SJSA1 (cell line): ENCODE measurements around the gene UBR7. TPM values are rescaled to one million over a fixed set of nuclear protein-coding genes. Genes with fewer than 3 reads are reported as not detected.
"Not testable (repeated sequence)": the region's sequence is repeated elsewhere in the genome, so short reads cannot be mapped to it uniquely, and the experiment has no call there.

Experiments
- DNase-seq, 2 experiments: peaks; one replicate each; pipeline ENCODE4 v3.0.0-alpha.2; 2015 to 2020; ENCODE audit warnings: low spot score in 2 of 2, low read depth in 1 of 2
- H3K27ac ChIP-seq: fragments of 250-450 bp; sonication (Bioruptor Pico); 2 replicates; pipeline ENCODE4 v1.5.1; 2020; ENCODE audit warnings: mild to moderate bottlenecking, moderate library complexity
- H3K27me3 ChIP-seq: fragments of 250-450 bp; sonication (Bioruptor Pico); replicated peaks from 2 replicates; pipeline ENCODE4 v1.5.1; 2020; ENCODE audit warnings: mild to moderate bottlenecking, moderate library complexity
- H3K36me3 ChIP-seq: fragments of 250-450 bp; sonication (Bioruptor Pico); 2 replicates; pipeline ENCODE4 v1.5.1; 2020; ENCODE audit warnings: mild to moderate bottlenecking
- H3K4me1 ChIP-seq: fragments of 250-450 bp; sonication (Bioruptor Pico); replicated peaks from 2 replicates; pipeline ENCODE4 v1.6.1; 2021; ENCODE audit warnings: mild to moderate bottlenecking
- H3K4me3 ChIP-seq: fragments of 250-450 bp; sonication (Bioruptor Pico); 2 replicates; pipeline ENCODE4 v1.5.1; 2020; ENCODE audit warnings: mild to moderate bottlenecking
- H3K9me3 ChIP-seq: fragments of 250-450 bp; sonication (Bioruptor Pico); replicated peaks from 2 replicates; pipeline ENCODE4 v1.5.1; 2020; ENCODE audit warnings: mild to moderate bottlenecking
- total RNA-seq: library from RNA; depleted of rRNA; stranded (reverse); fragments of >200 nt; shearing (Covaris generic); gene quantifications from 2 replicates; pipeline ENCODE4 v1.2.3, GENCODE V29; 2014

The UBR7 gene
- total RNA-seq, 1 experiment from 2014 or later: 64.1 TPM

DNA sequence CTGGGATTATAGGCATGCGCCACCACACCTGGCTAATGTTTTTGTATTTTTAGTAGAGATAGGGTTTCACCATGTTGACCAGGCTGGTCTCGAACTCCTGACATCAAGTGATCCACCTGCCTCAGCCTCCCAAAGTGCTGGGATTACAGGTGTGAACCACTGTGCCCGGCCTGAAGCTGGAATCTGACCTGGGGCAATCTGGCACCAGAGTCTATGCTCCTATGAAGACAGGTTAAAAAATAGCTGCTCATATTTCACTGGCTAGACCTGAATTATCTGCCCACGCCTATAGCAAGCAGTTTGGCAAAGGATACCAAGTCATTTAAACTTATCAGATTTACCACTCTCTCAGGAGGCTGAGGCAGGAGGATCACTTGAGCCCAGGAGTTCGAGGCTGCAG is 32.3 kb upstream of the UBR7 start:
- H3K27me3 ChIP-seq, H3K36me3 ChIP-seq: not testable (repeated sequence)

DNA sequence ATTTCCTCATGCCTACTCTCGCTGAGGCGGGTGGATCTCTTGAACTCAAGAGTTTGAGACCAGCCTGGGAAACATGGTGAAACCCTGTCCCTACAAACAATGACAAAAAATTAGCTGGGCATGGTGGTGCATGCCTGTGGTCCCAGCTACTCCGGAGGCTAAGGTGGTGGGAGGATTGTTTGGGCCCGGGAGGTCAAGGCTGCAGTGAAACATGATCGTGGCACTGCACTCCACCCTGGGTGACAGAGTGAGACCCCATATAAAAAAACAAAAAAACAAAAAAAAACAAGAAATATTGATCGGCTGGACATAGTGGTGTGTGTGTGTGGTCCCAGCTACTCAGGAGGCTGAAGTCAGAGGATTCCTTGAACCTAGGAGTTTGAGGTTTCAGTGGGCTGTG is 31.6 kb upstream of the UBR7 start:
- Histone ChIP-seq H3K4me3 (no peak overlapping the region), H3K36me3 (no peaks in the 10 kb centered on the region), H3K4me1 (peaks cover 23% of the 10 kb centered on the region), H3K9me3 (no peaks in the 10 kb centered on the region), H3K27ac (no peak overlapping the region), H3K27me3 (peaks cover 3% of the 10 kb centered on the region; the same call in 1 of the 2 replicates)
- peak in 1 of 2 experiments; percentile 45 for DNase-seq

More for the DNA sequence above, 32.3 kb upstream of the UBR7 start:
- H3K27ac ChIP-seq, DNase-seq, H3K4me3 ChIP-seq, H3K9me3 ChIP-seq: not testable (repeated sequence)
- H3K4me1 ChIP-seq: peaks cover 23% of the 10 kb centered on the region

DNA sequence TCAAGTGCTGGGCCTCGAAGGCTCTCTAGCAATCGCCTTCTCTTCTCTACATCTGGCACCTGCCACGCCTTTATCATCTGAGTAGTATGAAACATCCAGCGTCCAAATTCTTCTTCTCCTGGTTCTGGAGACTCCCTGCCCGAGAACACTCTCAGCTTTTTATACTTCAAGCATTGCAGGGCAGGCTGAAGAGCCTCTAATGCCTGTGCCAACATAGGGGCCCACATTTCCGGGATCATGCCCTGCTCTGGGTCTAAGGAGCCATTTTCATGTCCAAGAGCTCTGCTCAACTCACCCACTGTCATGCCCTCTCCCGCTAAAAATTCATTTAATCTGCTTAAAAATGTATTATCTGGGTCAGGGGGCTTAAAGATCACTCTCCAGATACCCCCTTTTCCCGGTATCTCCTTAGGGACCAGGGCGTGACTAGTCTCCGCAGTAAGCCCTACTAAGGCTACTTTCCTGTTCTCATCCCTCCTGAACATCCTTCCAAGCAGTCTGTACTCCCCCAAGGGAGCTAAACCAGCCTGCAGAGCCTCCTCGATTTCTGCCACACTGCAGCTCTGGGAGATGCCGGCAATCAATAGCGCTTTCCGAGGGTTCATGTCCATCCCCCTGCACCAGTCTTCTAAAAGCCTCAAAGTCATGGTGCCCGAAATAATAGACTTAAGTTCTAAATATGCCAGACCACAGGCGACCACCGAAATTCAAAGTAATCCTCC is 23.3 kb upstream of the UBR7 start:
- Histone ChIP-seq H3K9me3 (no peaks in the 10 kb centered on the region), H3K4me3 (peak overlapping the region; percentile 73), H3K36me3 (peaks cover 24% of the 10 kb centered on the region), H3K27ac (no peak overlapping the region), H3K27me3 (no peaks in the 10 kb centered on the region), H3K4me1 (peaks cover 11% of the 10 kb centered on the region; the same call in 1 of the 2 replicates)
- DNase-seq: no peak

DNA sequence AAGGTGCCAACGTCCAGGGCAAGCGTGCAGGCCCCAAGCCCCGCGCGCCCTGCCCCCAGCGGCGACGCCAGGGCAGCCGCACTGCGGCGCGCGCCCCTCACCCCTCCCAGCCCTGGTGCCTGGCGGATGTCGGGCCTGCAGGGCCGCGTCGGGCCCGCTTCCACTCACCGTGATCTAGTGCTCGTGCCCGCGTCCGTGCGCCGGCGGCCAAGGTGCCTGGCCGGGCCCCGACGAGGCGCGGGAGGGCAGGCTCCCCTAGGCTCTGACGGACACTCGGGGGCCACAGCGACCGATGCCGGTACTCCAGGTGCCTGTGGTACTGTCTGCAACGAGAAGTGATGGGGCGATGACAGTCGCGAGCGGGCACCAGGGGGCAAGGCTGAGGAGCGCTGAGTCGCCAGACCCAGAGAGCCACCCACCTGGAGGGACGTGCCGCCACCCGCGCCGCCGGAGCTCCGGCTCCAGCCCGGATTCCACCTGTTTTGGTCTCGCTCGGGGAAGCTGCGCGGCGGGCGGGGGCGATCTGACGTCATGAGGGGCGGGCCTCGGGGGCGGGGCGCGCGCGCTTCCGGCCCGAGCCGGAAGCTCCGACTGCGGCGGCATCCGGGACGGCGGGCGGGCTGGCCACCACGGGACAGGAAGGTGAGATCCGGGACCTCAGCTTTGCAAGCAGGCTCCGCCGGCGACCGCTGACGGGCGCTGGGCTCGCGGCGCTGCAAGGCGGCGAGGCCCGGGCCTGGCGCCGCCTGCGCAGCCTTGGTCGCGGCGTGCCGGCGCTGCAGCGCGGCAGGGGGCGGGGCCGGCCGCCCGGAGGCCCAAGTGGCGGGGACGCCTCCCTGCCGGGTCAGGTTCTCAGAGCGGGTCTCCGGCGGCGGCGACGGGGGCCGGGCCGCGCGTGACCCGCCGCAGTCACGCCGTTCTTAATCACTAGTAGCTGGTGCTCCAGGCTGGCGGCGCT is 22.4 kb upstream of the UBR7 start, which contains the start of the genes LYSET and MOAP1:
TSS of gene LYSET (plus strand) at position 927 of the 958 bp plus-strand sequence. CDS start 89 bp downstream, outside the sequence.
TSS of gene MOAP1 (minus strand) at position 507 of the 958 bp plus-strand sequence. CDS start 655 bp downstream, outside the sequence.
- Histone ChIP-seq H3K9me3 (no peaks in the 10 kb centered on the region), H3K36me3 (peaks cover 28% of the 10 kb centered on the region), H3K27me3 (no peaks in the 10 kb centered on the region), H3K4me3 (peak within 1 kb of the TSS; percentile 73), H3K27ac (peak within 1 kb of the TSS; percentile 23), H3K4me1 (peaks cover 11% of the 10 kb centered on the region; the same call in 1 of the 2 replicates)
- peak; percentile 70 to 86 for DNase-seq

- Histone ChIP-seq H3K27me3 (no peaks in the 10 kb centered on the region), H3K9me3 (no peaks in the 10 kb centered on the region), H3K4me1 (peaks cover 11% of the 10 kb centered on the region; the same call in 1 of the 2 replicates), H3K4me3 (peak overlapping the region; percentile 73), H3K36me3 (peaks cover 28% of the 10 kb centered on the region), H3K27ac (peak overlapping the region; percentile 23)
- peak in 1 of 2 experiments; percentile 34 for DNase-seq
Observed at GRCh38 chr14:93185349-93185720, 21.7 kb upstream of the UBR7 start.

- Histone ChIP-seq H3K4me1 (peaks cover 11% of the 10 kb centered on the region; the same call in 1 of the 2 replicates), H3K4me3 (no peak overlapping the region), H3K27ac (no peak overlapping the region), H3K9me3 (no peaks in the 10 kb centered on the region), H3K36me3 (peaks cover 28% of the 10 kb centered on the region), H3K27me3 (no peaks in the 10 kb centered on the region)
- no peak for DNase-seq
Observed at GRCh38 chr14:93186466-93186865, 20.6 kb upstream of the UBR7 start.

- Histone ChIP-seq H3K9me3 (no peaks in the 10 kb centered on the region), H3K4me1 (peaks cover 11% of the 10 kb centered on the region; the same call in 1 of the 2 replicates), H3K36me3 (peaks cover 28% of the 10 kb centered on the region), H3K27ac (no peak overlapping the region), H3K4me3 (no peak overlapping the region), H3K27me3 (no peaks in the 10 kb centered on the region)
- no peak for DNase-seq
Observed at GRCh38 chr14:93186956-93187355, 20.1 kb upstream of the UBR7 start.

GRCh38 chr14:93195316-93195999 is 11.6 kb upstream of the UBR7 start:
- H3K27me3 ChIP-seq: no peaks in the 10 kb centered on the region
- H3K4me3 ChIP-seq: no peak overlapping the region
- no peaks in the 10 kb centered on the region for H3K9me3 ChIP-seq
- no peak overlapping the region for H3K27ac ChIP-seq
- H3K36me3 ChIP-seq: no peaks in the 10 kb centered on the region
- DNase-seq: no peak
- peaks cover 8% of the 10 kb centered on the region for H3K4me1 ChIP-seq

DNA sequence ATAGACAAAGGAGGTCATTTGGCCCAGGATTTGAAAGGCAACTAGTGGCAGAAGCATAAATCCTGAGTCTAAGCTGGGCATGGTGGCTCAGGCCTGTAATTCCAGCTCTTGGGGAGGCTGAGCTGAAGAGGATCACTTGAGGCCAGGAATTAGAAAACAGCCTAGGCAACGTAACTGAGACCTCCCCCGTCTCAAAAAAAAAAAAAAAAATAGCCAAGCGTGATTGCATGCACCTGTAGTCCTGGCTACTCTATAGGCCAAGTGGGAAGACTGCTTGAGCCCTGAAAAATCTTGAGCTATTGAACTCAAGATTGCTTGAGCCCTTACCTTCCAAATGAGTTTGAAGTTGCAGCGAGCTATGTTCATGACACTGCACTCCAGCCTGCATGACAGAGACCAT is 8.0 kb upstream of the UBR7 start:
- Histone ChIP-seq H3K9me3 (no peaks in the 10 kb centered on the region), H3K27ac (no peak overlapping the region), H3K36me3 (no peaks in the 10 kb centered on the region; the same call in 1 of the 2 replicates), H3K4me1 (no peaks in the 10 kb centered on the region), H3K27me3 (no peaks in the 10 kb centered on the region), H3K4me3 (no peak overlapping the region)
- DNase-seq: no peak

DNA sequence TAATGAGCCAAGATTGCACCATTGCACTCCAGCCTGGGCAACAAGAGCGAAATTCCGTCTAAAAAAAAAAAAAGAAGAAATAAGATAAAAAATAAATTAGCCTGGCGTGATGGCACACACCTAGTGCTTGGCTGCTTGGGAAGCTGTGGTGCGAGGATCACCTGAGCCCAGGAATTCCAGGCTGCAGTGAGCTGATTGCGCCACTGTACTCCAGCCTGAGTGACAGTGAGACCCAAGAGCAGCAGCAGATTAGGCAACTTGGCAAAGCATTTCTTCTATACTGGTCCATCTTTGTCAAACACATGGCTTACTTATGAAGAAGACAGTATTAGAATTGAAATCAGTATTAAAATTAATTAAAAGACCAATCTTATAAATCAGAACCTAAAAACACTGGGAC is 6.5 kb upstream of the UBR7 start:
- H3K27me3 ChIP-seq: no peaks in the 10 kb centered on the region
- H3K9me3 ChIP-seq: no peaks in the 10 kb centered on the region
- DNase-seq: no peak

DNA sequence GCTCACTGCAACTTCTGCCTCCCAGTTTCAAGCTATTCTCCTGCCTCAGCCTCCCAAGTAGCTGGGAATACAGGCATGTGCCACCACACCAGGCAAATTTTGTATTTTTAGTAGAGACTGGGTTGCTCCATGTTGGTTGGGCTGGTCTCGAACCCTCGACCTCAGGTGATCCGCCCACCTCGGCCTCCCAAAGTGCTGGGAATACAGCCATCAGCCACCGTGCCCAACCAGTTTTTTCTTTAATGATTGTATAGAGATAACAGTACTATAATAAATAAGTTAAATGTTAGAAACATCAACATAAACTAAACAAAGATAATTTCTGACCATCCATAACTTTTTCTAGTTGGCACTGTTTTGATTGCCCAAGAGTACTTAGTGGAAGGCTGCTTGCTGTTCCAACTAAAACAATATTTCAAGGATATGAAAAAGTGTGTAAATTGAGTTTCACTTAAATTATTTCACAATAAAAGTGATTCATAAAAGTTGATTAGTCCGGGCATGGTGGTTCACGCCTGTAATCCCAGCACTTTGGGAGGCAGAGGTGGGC is 5.8 kb upstream of the UBR7 start:
- no peak for DNase-seq
- H3K4me1 ChIP-seq: no peaks in the 10 kb centered on the region; the same call in 1 of the 2 replicates

More for the DNA sequence above, 6.5 kb upstream of the UBR7 start:
- H3K36me3 ChIP-seq: no peaks in the 10 kb centered on the region; the same call in 1 of the 2 replicates
- H3K4me1 ChIP-seq: no peaks in the 10 kb centered on the region
- H3K4me3 ChIP-seq: no peak overlapping the region
- H3K27ac ChIP-seq: no peak overlapping the region

GRCh38 chr14:93207468-93208308 is 632 bp downstream of the UBR7 start:
- Histone ChIP-seq H3K4me1 (peaks cover 4% of the 10 kb centered on the region; the same call in 1 of the 2 replicates), H3K4me3 (peak overlapping the region; percentile 68), H3K27ac (peak overlapping the region; percentile 47), H3K36me3 (peaks cover 22% of the 10 kb centered on the region), H3K9me3 (no peaks in the 10 kb centered on the region), H3K27me3 (no peaks in the 10 kb centered on the region)
- peak in 1 of 2 experiments; percentile 59 for DNase-seq

More for the DNA sequence above, 5.8 kb upstream of the UBR7 start:
- Histone ChIP-seq H3K27ac (no peak overlapping the region), H3K27me3 (no peaks in the 10 kb centered on the region), H3K36me3 (no peaks in the 10 kb centered on the region; the same call in 1 of the 2 replicates), H3K9me3 (no peaks in the 10 kb centered on the region), H3K4me3 (no peak overlapping the region)
